Right atrium auricular region (tissue), 2 donors: ENCODE results near the gene DAGLA. TPM values are rescaled to one million over a fixed set of nuclear protein-coding genes. Genes with fewer than 3 reads are reported as not detected.

ENCODE experiments used
- DNase-seq: peaks from one replicate; pipeline ENCODE4 v3.0.0-alpha.2; 2019; ENCODE audit warnings: low spot score
- H3K27ac ChIP-seq, 2 donors: fragments of 200-600 bp; sonication (generic); 1 replicate in 1 of 2; 2 replicates in 1 of 2; pipeline ENCODE4 v1.5.1; 2016 to 2019
- H3K27me3 ChIP-seq, 2 donors: fragments of 200-600 bp; sonication (generic); one replicate each; pipeline versions ENCODE4 v1.5.1 to v1.6.0; 2017 to 2019
- H3K36me3 ChIP-seq: fragments of 200-600 bp; sonication (generic); one replicate; pipeline ENCODE4 v1.5.1; 2016
- H3K4me1 ChIP-seq, 2 donors: fragments of 200-600 bp; sonication (generic); one replicate each; pipeline versions ENCODE4 v1.5.1 to v1.6.0; 2017 to 2019
- H3K4me3 ChIP-seq, 2 donors: fragments of 200-600 bp; sonication (generic); 1 replicate in 1 of 2; 2 replicates in 1 of 2; pipeline ENCODE4 v1.5.1; 2017 to 2019; ENCODE audit warnings: mild to moderate bottlenecking in 1 of 2, moderate library complexity in 1 of 2
- H3K9me3 ChIP-seq, 2 donors: fragments of 200-600 bp; sonication (generic); one replicate each; pipeline ENCODE4 v1.5.1; 2019
- CTCF ChIP-seq, 2 donors: fragments of 200-600 bp; sonication (generic); IDR thresholded peaks; one replicate each; pipeline ENCODE4 v1.5.1; 2019; ENCODE audit warnings: antibody characterized with exemption in 2 of 2
- total RNA-seq, 2 donors: library from RNA; depleted of rRNA; stranded (reverse); fragments of >200 nt; gene quantifications; one replicate each; pipeline ENCODE4 v1.1.0, GENCODE V29; 2016

The DAGLA gene
- total RNA-seq, 2 donors from 2014 or later: 3.9 to 5.7 TPM

GRCh38 chr11:61637277-61637676, 42.9 kb upstream of the DAGLA start:
- Histone ChIP-seq H3K36me3 (no peaks in the 10 kb centered on the region), H3K4me1 (peaks cover 0 to 4% of the 10 kb centered on the region in 2 donors), H3K27me3 (no peaks in the 10 kb centered on the region), H3K27ac (no peak overlapping the region), H3K4me3 (no peak overlapping the region), H3K9me3 (no peaks in the 10 kb centered on the region)
- DNase-seq: no peak
- TF ChIP-seq CTCF (IDR thresholded peaks at IDR 0.05): no peak

- Histone ChIP-seq H3K9me3 (no peaks in the 10 kb centered on the region), H3K27me3 (no peaks in the 10 kb centered on the region), H3K36me3 (no peaks in the 10 kb centered on the region), H3K4me3 (no peak overlapping the region), H3K27ac (no peak overlapping the region), H3K4me1 (peaks cover 0 to 4% of the 10 kb centered on the region in 2 donors)
- DNase-seq: no peak
- no peak for TF ChIP-seq CTCF (IDR thresholded peaks at IDR 0.05)
These were observed 40.3 kb upstream of the DAGLA start for GRCh38 chr11:61639816-61640443.

- Histone ChIP-seq H3K36me3 (no peaks in the 10 kb centered on the region), H3K4me1 (peaks cover 0 to 4% of the 10 kb centered on the region in 2 donors), H3K9me3 (no peaks in the 10 kb centered on the region), H3K27me3 (no peaks in the 10 kb centered on the region), H3K27ac (no peak overlapping the region), H3K4me3 (no peak overlapping the region)
- no peak for TF ChIP-seq CTCF (IDR thresholded peaks at IDR 0.05)
- DNase-seq: no peak
These were observed 38.0 kb upstream of the DAGLA start for GRCh38 chr11:61642162-61642561.

- Histone ChIP-seq H3K4me1 (no peaks in the 10 kb centered on the region), H3K36me3 (no peaks in the 10 kb centered on the region), H3K27me3 (no peaks in the 10 kb centered on the region), H3K27ac (peak overlapping the region; percentile 8 to 31), H3K4me3 (no peak overlapping the region), H3K9me3 (no peaks in the 10 kb centered on the region)
- no peak for DNase-seq
- no peak for TF ChIP-seq CTCF (IDR thresholded peaks at IDR 0.05)
These were observed 34.9 kb upstream of the DAGLA start for GRCh38 chr11:61645179-61645868.

GRCh38 chr11:61647529-61647928, 32.7 kb upstream of the DAGLA start:
- Histone ChIP-seq H3K9me3 (no peaks in the 10 kb centered on the region), H3K4me3 (no peak overlapping the region), H3K27me3 (no peaks in the 10 kb centered on the region), H3K36me3 (no peaks in the 10 kb centered on the region), H3K27ac (no peak overlapping the region), H3K4me1 (no peaks in the 10 kb centered on the region)
- no peak for DNase-seq
- TF ChIP-seq CTCF (IDR thresholded peaks at IDR 0.05): no peak
